SIG-M5 treated with dmso at 0.1 percent for 504 hours (cell line): ENCODE results near the gene TMED8.
A peak's percentile ranks its signal among the peaks of the same experiment; 100 is the strongest.
"Not testable (repeated sequence)": the region's sequence is repeated elsewhere in the genome, so short reads cannot be mapped to it uniquely, and the experiment has no call there.

Experiments used
- DNase-seq: peaks from one replicate; lab custom pipeline; 2025; ENCODE audit not compliant: unreplicated experiment; lab: John Stamatoyannopoulos, UW

The TMED8 gene

GRCh38 chr14:77324289-77324688 lies 52.6 kb downstream of the TMED8 start:
- DNase-seq = no peak

GRCh38 chr14:77323571-77323970 lies 53.3 kb downstream of the TMED8 start:
- DNase-seq = no peak

GRCh38 chr14:77322951-77323350 lies 53.9 kb downstream of the TMED8 start:
- DNase-seq = no peak

GRCh38 chr14:77322250-77322902 lies 54.5 kb downstream of the TMED8 start:
- DNase-seq = no peak

GRCh38 chr14:77320238-77320935 lies 56.5 kb downstream of the TMED8 start, which contains the start of gene POMT2:
TSS of gene POMT2 (minus strand) at chr14:77320883. CDS start at chr14:77320681, 202 bp downstream.
- peak; percentile 82 for DNase-seq

GRCh38 chr14:77319422-77319821 lies 57.5 kb downstream of the TMED8 start:
- no peak for DNase-seq

GRCh38 chr14:77318756-77319155 lies 58.1 kb downstream of the TMED8 start:
- not testable (repeated sequence) for DNase-seq

- DNase-seq = no peak
Observed at GRCh38 chr14:77318006-77318553, 58.8 kb downstream of the TMED8 start.

- no peak for DNase-seq
Observed at GRCh38 chr14:77316872-77317301, 60.0 kb downstream of the TMED8 start.

- DNase-seq = no peak
Observed at GRCh38 chr14:77316195-77316505, 60.7 kb downstream of the TMED8 start.

- no peak for DNase-seq
Observed at GRCh38 chr14:77314539-77315457, 62.1 kb downstream of the TMED8 start.

- DNase-seq = peak; percentile 25
Observed at GRCh38 chr14:77314043-77314442, 62.9 kb downstream of the TMED8 start.

GRCh38 chr14:77313371-77313770 lies 63.5 kb downstream of the TMED8 start:
- no peak for DNase-seq

GRCh38 chr14:77311217-77311616 lies 65.7 kb downstream of the TMED8 start:
- peak; percentile 30 for DNase-seq

- no peak for DNase-seq
Observed at GRCh38 chr14:77310026-77310425, 66.9 kb downstream of the TMED8 start.

- DNase-seq = peak; percentile 10
Observed at GRCh38 chr14:77309131-77309530, 67.8 kb downstream of the TMED8 start.

- DNase-seq = no peak
Observed at GRCh38 chr14:77306851-77307496, 69.9 kb downstream of the TMED8 start.

GRCh38 chr14:77306416-77306815 lies 70.5 kb downstream of the TMED8 start:
- DNase-seq = no peak

- DNase-seq = no peak
Observed at GRCh38 chr14:77305696-77306095, 71.2 kb downstream of the TMED8 start.

- DNase-seq = peak; percentile 82
Observed at GRCh38 chr14:77303417-77304156, 73.3 kb downstream of the TMED8 start.
